ENCODE measurements around the gene XRCC6. TPM values are rescaled to one million over a fixed set of nuclear protein-coding genes. Genes with fewer than 3 reads are reported as not detected.

The XRCC6 gene
- total RNA-seq, 6 experiments from 2014 or later, result 324 to 395 (median 373) TPM

- H3K36me3 Mint-ChIP-seq (ENCODE audit: low read depth), result peaks cover 21% of the 10 kb centered on the region; the same call in 1 of the 2 replicates
- peaks cover 4% of the 10 kb centered on the region; the same call in 1 of the 2 replicates for H3K27me3 Mint-ChIP-seq (ENCODE audit: insufficient read depth)
- H3K9me3 Mint-ChIP-seq, result no peaks in the 10 kb centered on the region
- no peak for DNase-seq
- no peak overlapping the region for H3K27ac Mint-ChIP-seq
- TF ChIP-seq, protein P1, sequence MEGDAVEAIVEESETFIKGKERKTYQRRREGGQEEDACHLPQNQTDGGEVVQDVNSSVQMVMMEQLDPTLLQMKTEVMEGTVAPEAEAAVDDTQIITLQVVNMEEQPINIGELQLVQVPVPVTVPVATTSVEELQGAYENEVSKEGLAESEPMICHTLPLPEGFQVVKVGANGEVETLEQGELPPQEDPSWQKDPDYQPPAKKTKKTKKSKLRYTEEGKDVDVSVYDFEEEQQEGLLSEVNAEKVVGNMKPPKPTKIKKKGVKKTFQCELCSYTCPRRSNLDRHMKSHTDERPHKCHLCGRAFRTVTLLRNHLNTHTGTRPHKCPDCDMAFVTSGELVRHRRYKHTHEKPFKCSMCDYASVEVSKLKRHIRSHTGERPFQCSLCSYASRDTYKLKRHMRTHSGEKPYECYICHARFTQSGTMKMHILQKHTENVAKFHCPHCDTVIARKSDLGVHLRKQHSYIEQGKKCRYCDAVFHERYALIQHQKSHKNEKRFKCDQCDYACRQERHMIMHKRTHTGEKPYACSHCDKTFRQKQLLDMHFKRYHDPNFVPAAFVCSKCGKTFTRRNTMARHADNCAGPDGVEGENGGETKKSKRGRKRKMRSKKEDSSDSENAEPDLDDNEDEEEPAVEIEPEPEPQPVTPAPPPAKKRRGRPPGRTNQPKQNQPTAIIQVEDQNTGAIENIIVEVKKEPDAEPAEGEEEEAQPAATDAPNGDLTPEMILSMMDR (IDR thresholded peaks at IDR 0.05), result no peak
- no peaks in the 10 kb centered on the region for H3K4me1 Mint-ChIP-seq (ENCODE audit: low read depth)
- H3K4me3 Mint-ChIP-seq, result no peak overlapping the region
These were observed 45.6 kb upstream of the XRCC6 start for GRCh38 chr22:41575533-41575932.

- Mint-ChIP-seq H3K27ac (no peak overlapping the region), H3K4me1 (ENCODE audit: low read depth) (no peaks in the 10 kb centered on the region), H3K9me3 (no peaks in the 10 kb centered on the region), H3K36me3 (ENCODE audit: low read depth) (peaks cover 21% of the 10 kb centered on the region; the same call in 1 of the 2 replicates), H3K27me3 (ENCODE audit: insufficient read depth) (peaks cover 4% of the 10 kb centered on the region; the same call in 1 of the 2 replicates), H3K4me3 (no peak overlapping the region)
- peak; percentile 60 for DNase-seq
- TF ChIP-seq, protein P1 (IDR thresholded peaks at IDR 0.05), result peak; percentile 76
These were observed 44.2 kb upstream of the XRCC6 start for GRCh38 chr22:41576877-41577276.

DNA sequence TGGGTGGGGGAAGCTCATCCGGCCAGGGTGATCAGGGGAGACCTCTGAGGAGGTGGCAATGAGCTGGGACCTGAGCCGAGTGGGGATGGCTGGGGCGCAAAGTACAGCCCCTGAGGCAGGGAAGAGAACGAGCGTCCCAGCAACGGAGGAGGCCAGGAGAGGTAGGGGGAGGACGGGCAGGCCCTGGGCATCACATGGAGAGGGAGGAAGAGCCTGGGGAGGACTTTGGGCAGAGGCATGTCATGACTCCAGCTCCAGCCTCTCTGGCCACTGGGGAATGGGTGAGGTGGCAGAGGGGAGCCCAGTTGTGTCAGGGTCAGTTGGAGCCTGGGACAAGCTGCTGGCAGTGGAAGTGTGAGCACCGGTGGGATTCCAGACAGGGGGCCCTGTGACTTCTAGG lies 43.0 kb upstream of the XRCC6 start:
- DNase-seq, result no peak
- H3K27ac Mint-ChIP-seq, result peak overlapping the region; percentile 11; the same call in 1 of the 2 replicates
- H3K4me1 Mint-ChIP-seq (ENCODE audit: low read depth), result no peaks in the 10 kb centered on the region
- no peak overlapping the region for H3K4me3 Mint-ChIP-seq
- TF ChIP-seq, protein P1 (IDR thresholded peaks at IDR 0.05), result no peak
- H3K9me3 Mint-ChIP-seq, result no peaks in the 10 kb centered on the region
- H3K27me3 Mint-ChIP-seq (ENCODE audit: insufficient read depth), result peaks cover 4% of the 10 kb centered on the region; the same call in 1 of the 2 replicates
- H3K36me3 Mint-ChIP-seq (ENCODE audit: low read depth), result peaks cover 29% of the 10 kb centered on the region

DNA sequence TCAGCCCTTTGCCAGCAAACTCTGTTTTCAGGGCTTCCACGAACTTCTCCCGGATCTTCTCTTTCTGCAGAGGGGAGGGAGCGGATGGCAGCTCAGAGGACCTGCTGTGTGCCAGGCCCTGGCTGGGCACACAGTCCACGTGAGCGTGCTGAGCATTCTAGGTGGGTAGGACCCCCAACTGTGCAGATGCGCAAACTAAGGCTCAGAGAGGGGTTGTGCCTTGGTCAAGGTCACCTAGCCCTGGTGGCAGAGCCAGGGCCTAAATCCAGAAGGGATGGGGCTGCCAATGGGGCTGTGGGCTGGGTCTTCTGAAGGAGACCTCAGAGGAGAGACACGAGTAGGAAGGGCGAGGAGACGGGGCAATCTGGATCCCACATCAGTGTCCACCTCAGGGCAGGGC lies 42.3 kb upstream of the XRCC6 start:
- Mint-ChIP-seq H3K27ac (no peak overlapping the region), H3K4me3 (no peak overlapping the region), H3K9me3 (no peaks in the 10 kb centered on the region), H3K36me3 (ENCODE audit: low read depth) (peaks cover 36% of the 10 kb centered on the region), H3K27me3 (ENCODE audit: insufficient read depth) (peaks cover 4% of the 10 kb centered on the region; the same call in 1 of the 2 replicates), H3K4me1 (ENCODE audit: low read depth) (no peaks in the 10 kb centered on the region)
- no peak for DNase-seq
- TF ChIP-seq, protein P1 (IDR thresholded peaks at IDR 0.05), result no peak

DNA sequence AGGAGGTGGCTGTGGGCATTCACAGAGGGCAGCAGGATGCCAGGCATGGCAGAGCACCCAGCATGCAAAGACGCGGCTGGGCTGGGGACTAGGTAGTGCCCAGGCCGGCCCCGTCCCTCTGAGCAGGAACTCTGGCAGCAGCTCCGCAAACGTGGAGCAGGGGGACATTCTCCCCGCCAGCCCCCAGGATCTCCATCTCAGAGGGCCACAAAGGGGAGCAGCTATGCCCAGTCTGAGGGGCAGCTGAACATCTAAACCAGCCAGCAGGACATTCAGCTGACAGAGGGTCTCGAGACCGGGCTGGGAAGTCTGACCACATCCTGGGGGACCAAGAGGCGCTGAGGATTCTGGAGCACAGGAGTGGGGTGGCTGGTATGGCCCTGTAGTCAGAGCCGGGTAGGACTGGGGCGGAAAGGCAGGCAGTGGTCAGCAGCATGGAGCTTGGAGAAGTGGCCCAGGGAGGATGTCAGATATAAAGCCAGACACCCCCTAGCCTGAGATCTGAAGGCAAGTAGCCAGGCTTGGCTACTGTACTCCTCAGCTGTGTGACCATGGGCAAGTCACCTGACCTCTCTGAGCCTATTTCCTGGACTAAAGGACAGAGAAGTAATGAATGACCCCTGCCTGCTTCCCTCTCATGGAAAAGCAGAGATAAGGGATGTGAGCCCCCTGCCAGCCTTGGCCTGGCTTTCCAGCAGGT lies 41.6 kb upstream of the XRCC6 start:
- DNase-seq, result no peak
- Mint-ChIP-seq H3K9me3 (no peaks in the 10 kb centered on the region), H3K27me3 (ENCODE audit: insufficient read depth) (peaks cover 4% of the 10 kb centered on the region; the same call in 1 of the 2 replicates), H3K27ac (no peak overlapping the region), H3K36me3 (ENCODE audit: low read depth) (peaks cover 38% of the 10 kb centered on the region), H3K4me3 (no peak overlapping the region), H3K4me1 (ENCODE audit: low read depth) (no peaks in the 10 kb centered on the region)
- TF ChIP-seq, protein P1 (IDR thresholded peaks at IDR 0.05), result no peak

All from HFFc6 (cell line).